IMR-90 (cell line): ENCODE data around the gene METTL1. TPM values are rescaled to one million over a fixed set of nuclear protein-coding genes. Genes with fewer than 3 reads are reported as not detected.

ENCODE experiments used
- CTCF ChIP-seq: conservative IDR thresholded peaks from 2 replicates; pipeline ENCODE4 v1.5.1; 2012; ENCODE audit warnings: mild to moderate bottlenecking, low read depth, low read length, improper control_type of control experiment
- polyA plus RNA-seq, 3 experiments: library from polyadenylated mRNA; depleted of rRNA; stranded (reverse); fragments of >200 nt; gene quantifications; 2 replicates each; pipeline ENCODE4 v1.2.3, GENCODE V29; 2012; ENCODE audit warnings: low replicate concordance in 1 of 3
- total RNA-seq: library from RNA; depleted of rRNA; stranded (reverse); fragments of >200 nt; gene quantifications from 2 replicates; pipeline ENCODE4 v1.2.3, GENCODE V29; 2012

METTL1 gene
- total and polyA plus RNA-seq, 2 of the 4 experiments (the other 2 are of a cell fraction), result 12.4 to 27.5 TPM

GRCh38 chr12:57719777-57720605 lies 51.9 kb downstream of the METTL1 start (continued):
- no peak for TF ChIP-seq CTCF
